Measurements from ENCODE around the gene DELE1. TPM values are rescaled to one million over a fixed set of nuclear protein-coding genes. Genes with fewer than 3 reads are reported as not detected.

DELE1 gene
- total and polyA plus RNA-seq, 2 donors (not counting 3 experiments of a cell fraction or from before 2014, with no cell fraction given) = 105 to 121 TPM

DNA sequence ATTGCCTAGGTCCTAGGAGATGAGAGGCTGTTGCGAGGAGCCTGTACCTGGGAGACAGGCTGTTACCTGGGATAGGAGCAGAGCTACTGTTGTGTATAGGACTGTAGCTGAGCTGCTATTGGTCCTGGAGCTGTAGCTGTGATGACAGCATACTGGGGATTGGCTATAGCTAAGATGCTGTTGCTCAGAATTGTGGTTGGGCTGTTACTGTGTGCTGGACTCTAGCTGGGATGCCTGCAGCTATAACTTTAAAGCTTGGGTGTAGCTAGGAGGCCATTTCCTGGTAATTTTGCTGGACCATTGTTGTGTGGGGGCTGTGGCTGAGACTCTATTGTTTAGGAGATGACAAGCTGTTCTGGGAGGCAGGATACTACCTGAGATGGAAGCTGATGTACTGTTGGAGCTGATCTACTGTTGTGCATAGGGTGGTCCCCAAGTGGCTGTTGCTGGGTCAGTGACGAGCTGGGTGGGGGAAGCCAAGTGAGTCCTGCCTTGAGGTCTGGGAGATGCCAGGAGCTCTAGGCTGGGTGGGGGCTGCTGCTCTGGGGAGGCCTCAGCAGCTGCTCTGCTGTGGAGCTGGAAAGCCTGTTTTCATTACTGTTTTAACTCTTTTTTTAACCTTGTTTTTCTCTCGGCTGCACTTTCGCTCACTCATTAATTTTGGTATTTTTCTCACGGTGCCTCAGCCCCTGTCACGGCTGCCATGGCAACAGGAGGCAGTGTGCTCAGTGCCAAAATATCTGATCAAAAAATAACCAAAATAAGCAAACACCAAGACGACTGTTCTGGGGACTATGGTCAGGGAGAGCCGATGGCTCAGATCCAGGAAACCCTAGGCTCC, 42.5 kb upstream of the DELE1 start:
- TF ChIP-seq MYC (IDR thresholded peaks at IDR 0.05; ENCODE audit: low read depth, low read length) (no peak), FOS (IDR thresholded peaks at IDR 0.05; ENCODE audit: borderline replicate concordance, insufficient read depth, low read length) (no peak), JUN (IDR thresholded peaks at IDR 0.05; ENCODE audit: borderline replicate concordance, insufficient read depth, insufficient read length, low read depth) (no peak), GATA2 (IDR thresholded peaks at IDR 0.05; ENCODE audit: insufficient read depth, insufficient read length, low read depth, low read length) (no peak), POLR2AphosphoS5 (IDR thresholded peaks at IDR 0.05; ENCODE audit: insufficient read depth, low read depth, low read length) (no peak), EZH2 (IDR thresholded peaks at IDR 0.05; ENCODE audit: borderline replicate concordance, low read depth, low read length, severe bottlenecking) (no peak), POLR2A (IDR thresholded peaks at IDR 0.05; ENCODE audit: low read depth, low read length) (no peak)
- TF ChIP-seq, protein P1, sequence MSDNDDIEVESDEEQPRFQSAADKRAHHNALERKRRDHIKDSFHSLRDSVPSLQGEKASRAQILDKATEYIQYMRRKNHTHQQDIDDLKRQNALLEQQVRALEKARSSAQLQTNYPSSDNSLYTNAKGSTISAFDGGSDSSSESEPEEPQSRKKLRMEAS (IDR thresholded peaks at IDR 0.05; ENCODE audit: insufficient read depth, insufficient read length) = no peak
- TF ChIP-seq, protein P2, sequence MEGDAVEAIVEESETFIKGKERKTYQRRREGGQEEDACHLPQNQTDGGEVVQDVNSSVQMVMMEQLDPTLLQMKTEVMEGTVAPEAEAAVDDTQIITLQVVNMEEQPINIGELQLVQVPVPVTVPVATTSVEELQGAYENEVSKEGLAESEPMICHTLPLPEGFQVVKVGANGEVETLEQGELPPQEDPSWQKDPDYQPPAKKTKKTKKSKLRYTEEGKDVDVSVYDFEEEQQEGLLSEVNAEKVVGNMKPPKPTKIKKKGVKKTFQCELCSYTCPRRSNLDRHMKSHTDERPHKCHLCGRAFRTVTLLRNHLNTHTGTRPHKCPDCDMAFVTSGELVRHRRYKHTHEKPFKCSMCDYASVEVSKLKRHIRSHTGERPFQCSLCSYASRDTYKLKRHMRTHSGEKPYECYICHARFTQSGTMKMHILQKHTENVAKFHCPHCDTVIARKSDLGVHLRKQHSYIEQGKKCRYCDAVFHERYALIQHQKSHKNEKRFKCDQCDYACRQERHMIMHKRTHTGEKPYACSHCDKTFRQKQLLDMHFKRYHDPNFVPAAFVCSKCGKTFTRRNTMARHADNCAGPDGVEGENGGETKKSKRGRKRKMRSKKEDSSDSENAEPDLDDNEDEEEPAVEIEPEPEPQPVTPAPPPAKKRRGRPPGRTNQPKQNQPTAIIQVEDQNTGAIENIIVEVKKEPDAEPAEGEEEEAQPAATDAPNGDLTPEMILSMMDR (IDR thresholded peaks at IDR 0.05; ENCODE audit: extremely low read depth in 1 of 2, insufficient read depth in 1 of 2, low read depth in 1 of 2, low read length in 2 of 2) = no peak
- CTCF ChIA-PET = interaction anchor here (0.7 to 8.4 kb wide), 19 partner anchors 9 to 289 kb away, joined by 3 to 233 read pairs (median 6); partner anchors contain the start of genes PCDH12 and RNF14
- peaks cover 18% of the 10 kb centered on the region for H3K79me2 ChIP-seq (ENCODE audit: control insufficient read depth, insufficient read depth, low read length)
- no peaks in the 10 kb centered on the region for H3K9me1 ChIP-seq (replicated peaks; ENCODE audit: control insufficient read depth, extremely low read depth, insufficient read depth, low read length)
- H3K4me2 ChIP-seq (ENCODE audit: insufficient read depth, low read length) = no peak overlapping the region
- POLR2A ChIA-PET = no interaction called here
- peaks cover 26 to 44% of the 10 kb centered on the region in 2 experiments for H3K27me3 ChIP-seq (ENCODE audit: control insufficient read depth in 2 of 2, insufficient read depth in 2 of 2, low read length in 2 of 2)
- BruUV-seq (replicated peaks) = no TSS peak
- H3K4me3 ChIP-seq (replicated peaks in 1 of 3; ENCODE audit: insufficient read depth in 1 of 3, low read depth in 1 of 3, low read length in 3 of 3) = no peak overlapping the region
- FAIRE-seq = peak; percentile 73
- H3K9ac ChIP-seq (replicated peaks; ENCODE audit: extremely low read depth, insufficient read depth, low read length) = no peak overlapping the region
- DNase-seq (ENCODE audit: low read depth, low spot score) = no peak
- intact Hi-C loops (cut with micrococcal nuclease) (no loop called here), dilution Hi-C loops (cut with MboI; ENCODE audit: extremely low pct_ligation_motif_present, low sequenced_read_pairs) (loop anchor here (25.0 kb wide), 1 partner anchor 144 kb away; no protein-coding TSS in a partner anchor)
- H4K20me1 ChIP-seq (replicated peaks; ENCODE audit: control insufficient read depth, extremely low read depth, insufficient read depth, low read length) = no peaks in the 10 kb centered on the region
- H3K27ac ChIP-seq (ENCODE audit: insufficient read depth, low read depth, low read length) = no peak overlapping the region
- no peaks in the 10 kb centered on the region for H3K36me3 ChIP-seq (ENCODE audit: control insufficient read depth in 2 of 2, extremely low read depth in 1 of 2, insufficient read depth in 2 of 2, low read length in 2 of 2)
- no peaks in the 10 kb centered on the region for H3K9me3 ChIP-seq (replicated peaks; ENCODE audit: control insufficient read depth, insufficient read depth, low read length)
- peaks cover 5% of the 10 kb centered on the region for H3K4me1 ChIP-seq (ENCODE audit: control insufficient read depth, extremely low read depth, insufficient read depth, low read length)
- no peak overlapping the region for H2AFZ ChIP-seq (ENCODE audit: low read depth, low read length)

Data from endothelial cell of umbilical vein (primary cell).